ENCODE data around the gene NISCH.

- no peak for TF ChIP-seq CTCF (IDR thresholded peaks at IDR 0.05)
- no peak for TF ChIP-seq POLR2A (IDR thresholded peaks at IDR 0.05)
- no peak for TF ChIP-seq EP300 (IDR thresholded peaks at IDR 0.05)
These were observed 77.1 kb downstream of the NISCH start for GRCh38 chr3:52532517-52532837.

Data from ovary (tissue), 3 donors.